SK-N-SH (cell line): Measurements from ENCODE around the gene PF4V1. TPM values are rescaled to one million over a fixed set of nuclear protein-coding genes. Genes with fewer than 3 reads are reported as not detected.

Experiments
- CTCF ChIA-PET: fragments of 300-600, 350-600 bp; formaldehyde crosslinking; extraction: SDS; loops from one replicate; lab custom pipeline; 2021; lab: Yijun Ruan, JAX
- POLR2A ChIA-PET: fragments of 350-600 bp; sonication (Branson Sonifier 250); formaldehyde crosslinking; extraction: SDS; loops from one replicate; lab custom pipeline; 2020; ENCODE audit warnings: antibody characterized with exemption, inconsistent platforms; lab: Yijun Ruan, JAX
- DNase-seq: peaks from one replicate; pipeline ENCODE4 v3.0.0; 2012
- H2AFZ ChIP-seq: fragments of 200-600 bp; sonication (generic); 2 replicates; pipeline ENCODE4 v1.8.1; 2016; ENCODE audit warnings: antibody characterized with exemption, mild to moderate bottlenecking, low read depth
- H3F3A ChIP-seq: fragments of 200-600 bp; sonication (generic); replicated peaks from 2 replicates; pipeline ENCODE3; 2016; ENCODE audit warnings: antibody characterized with exemption, mild to moderate bottlenecking; ENCODE audit not compliant: insufficient read depth
- H3K27ac ChIP-seq, 2 experiments: fragments of 200-500 bp in 1 of 2; fragments of 200-600 bp in 1 of 2; sonication (Bioruptor generic) in 1 of 2; sonication (generic), shearing (Covaris generic) in 1 of 2; 2 replicates each; pipeline versions ENCODE4 v1.5.1 to v1.6.1; 2014 to 2016; ENCODE audit warnings: low read depth in 2 of 2, inconsistent platforms in 1 of 2, low read length in 1 of 2, mild to moderate bottlenecking in 1 of 2, mixed read lengths in 1 of 2
- H3K27me3 ChIP-seq: fragments of 200-600 bp; sonication (generic), shearing (Covaris generic); 2 replicates; pipeline ENCODE4 v1.6.1; 2016; ENCODE audit warnings: mixed run types; ENCODE audit not compliant: insufficient read depth
- H3K36me3 ChIP-seq, 2 experiments: fragments of 200-500 bp in 1 of 2; fragments of 200-600 bp in 1 of 2; sonication (Bioruptor generic) in 1 of 2; sonication (generic) in 1 of 2; replicated peaks in 1 of 2; 2 replicates each; pipeline versions ENCODE3 to v1.5.1; 2014 to 2016; ENCODE audit warnings: low read length in 1 of 2, mild to moderate bottlenecking in 1 of 2; ENCODE audit not compliant: insufficient read depth in 2 of 2, control insufficient read depth in 1 of 2
- H3K4me1 ChIP-seq, 2 experiments: fragments of 200-500 bp in 1 of 2; fragments of 200-600 bp in 1 of 2; sonication (Bioruptor generic) in 1 of 2; sonication (generic), shearing (Covaris generic) in 1 of 2; 2 replicates each; pipeline versions ENCODE4 v1.5.1 to v1.6.1; 2014 to 2016; ENCODE audit warnings: low read depth in 1 of 2, low read length in 1 of 2, mixed run types in 1 of 2; ENCODE audit not compliant: insufficient read depth in 2 of 2, control insufficient read depth in 1 of 2
- H3K4me2 ChIP-seq: fragments of 200-600 bp; sonication (generic), shearing (Covaris generic); 2 replicates; pipeline ENCODE4 v1.6.1; 2017; ENCODE audit warnings: mixed run types
- H3K4me3 ChIP-seq, 2 experiments: fragments of 200-500 bp in 1 of 2; fragments of 200-600 bp in 1 of 2; sonication (Bioruptor generic) in 1 of 2; sonication (generic), shearing (Covaris generic) in 1 of 2; 2 replicates each; pipeline versions ENCODE4 v1.5.1 to v1.8.1; 2014 to 2016; ENCODE audit warnings: low read depth in 2 of 2, inconsistent platforms in 1 of 2, low read length in 1 of 2, mild to moderate bottlenecking in 1 of 2, mixed read lengths in 1 of 2, moderate library complexity in 1 of 2
- H3K79me2 ChIP-seq: fragments of 200-600 bp; sonication (generic); 2 replicates; pipeline ENCODE4 v1.8.1; 2017; ENCODE audit warnings: mild to moderate bottlenecking; ENCODE audit not compliant: insufficient read depth
- H3K9ac ChIP-seq: fragments of 200-600 bp; sonication (generic); 2 replicates; pipeline ENCODE4 v1.6.1; 2017; ENCODE audit warnings: mixed run types
- H3K9me2 ChIP-seq: fragments of 200-600 bp; sonication (generic); 2 replicates; pipeline ENCODE4 v1.6.1; 2017; ENCODE audit warnings: mixed run types
- H3K9me3 ChIP-seq: fragments of 200-600 bp; sonication (generic); 2 replicates; pipeline ENCODE4 v1.6.1; 2017; ENCODE audit warnings: mixed run types, mild to moderate bottlenecking, moderate library complexity
- H4K20me1 ChIP-seq: fragments of 200-600 bp; sonication (generic); 2 replicates; pipeline ENCODE4 v1.6.1; 2017; ENCODE audit warnings: mild to moderate bottlenecking, mixed run types; ENCODE audit not compliant: insufficient read depth
- CHD2 ChIP-seq: fragments of 150-350 bp; IDR thresholded peaks from 2 replicates; pipeline ENCODE4 v1.6.1; 2018; ENCODE audit warnings: low read length; ENCODE audit not compliant: partially characterized antibody
- EZH2phosphoT487 ChIP-seq: fragments of 200-600 bp; sonication (generic); IDR thresholded peaks from 2 replicates; pipeline ENCODE4 v1.6.1; 2017; ENCODE audit warnings: low read depth, mixed run types, mild to moderate bottlenecking, antibody characterized with exemption, moderate library complexity, borderline replicate concordance
- FOSL2 ChIP-seq: IDR thresholded peaks from 2 replicates; pipeline ENCODE4 v1.4.0; 2012; ENCODE audit warnings: low read depth, mild to moderate bottlenecking, moderate library complexity, borderline replicate concordance
- FOXM1 ChIP-seq: IDR thresholded peaks from 2 replicates; pipeline ENCODE4 v1.4.0; 2012; ENCODE audit warnings: low read depth, mild to moderate bottlenecking
- GABPA ChIP-seq: IDR thresholded peaks from 2 replicates; pipeline ENCODE4 v1.4.0; 2012; ENCODE audit warnings: low read depth, mild to moderate bottlenecking
- GATA2 ChIP-seq: sonication (generic); formaldehyde crosslinking; IDR thresholded peaks from 2 replicates; pipeline ENCODE4 v1.5.0; 2020; ENCODE audit warnings: mild to moderate bottlenecking, missing genetic modification reagents
- MXI1 ChIP-seq: IDR thresholded peaks from 2 replicates; pipeline ENCODE4 v1.6.1; 2012; ENCODE audit warnings: mild to moderate bottlenecking, low read depth, low read length, improper control_type of control experiment
- NFIC ChIP-seq: IDR thresholded peaks from 2 replicates; pipeline ENCODE4 v1.4.0; 2012; ENCODE audit warnings: borderline replicate concordance
- NRF1 ChIP-seq: IDR thresholded peaks from 2 replicates; pipeline ENCODE4 v1.6.1; 2012; ENCODE audit warnings: low read depth, mild to moderate bottlenecking, low read length
- RAD21 ChIP-seq: IDR thresholded peaks from 2 replicates; pipeline ENCODE4 v1.6.1; 2012; ENCODE audit warnings: mild to moderate bottlenecking, low read length
- RCOR1 ChIP-seq: fragments of 150-350 bp; IDR thresholded peaks from 2 replicates; pipeline ENCODE4 v1.6.1; 2017; ENCODE audit warnings: antibody characterized with exemption, low read length
- RFX5 ChIP-seq: IDR thresholded peaks from 2 replicates; pipeline ENCODE4 v1.6.1; 2012; ENCODE audit warnings: mild to moderate bottlenecking, improper control_type of control experiment, low read length
- RXRA ChIP-seq: IDR thresholded peaks from 2 replicates; pipeline ENCODE4 v1.4.0; 2012; ENCODE audit warnings: low read depth, mild to moderate bottlenecking, borderline replicate concordance
- SMC3 ChIP-seq: IDR thresholded peaks from 2 replicates; pipeline ENCODE4 v1.6.1; 2012; ENCODE audit warnings: low read depth, low read length, improper control_type of control experiment
- TCF12 ChIP-seq: IDR thresholded peaks from 2 replicates; pipeline ENCODE4 v1.4.0; 2012
- TEAD4 ChIP-seq: IDR thresholded peaks from 2 replicates; pipeline ENCODE4 v1.4.0; 2012; ENCODE audit warnings: mild to moderate bottlenecking, borderline replicate concordance; ENCODE audit not compliant: insufficient read depth
- YY1 ChIP-seq: IDR thresholded peaks from 2 replicates; pipeline ENCODE4 v1.4.0; 2012; ENCODE audit warnings: low read depth, mild to moderate bottlenecking
- WGBS: methylation state at CpG from one replicate; pipeline ENCODE4 v1.1.6; 2017; ENCODE audit warnings: low lambda C conversion rate; 5-methylcytosine and 5-hydroxymethylcytosine counted together
- polyA plus RNA-seq, 3 experiments: library from polyadenylated mRNA; depleted of rRNA; stranded (reverse); fragments of >200 nt; gene quantifications; 2 replicates each; pipeline ENCODE4 v1.2.3, GENCODE V29; 2012
- TF ChIP-seq, protein P1 (sequence below): IDR thresholded peaks from 2 replicates; pipeline ENCODE4 v1.6.1; 2012; ENCODE audit warnings: mild to moderate bottlenecking, low read depth, low read length, moderate library complexity
- TF ChIP-seq, protein P2 (sequence below): IDR thresholded peaks from 2 replicates; pipeline ENCODE4 v1.4.0; 2012; ENCODE audit warnings: low read depth, borderline replicate concordance
- TF ChIP-seq, protein P3 (sequence below): IDR thresholded peaks from 2 replicates; pipeline ENCODE4; 2012
- TF ChIP-seq, protein P4 (sequence below): fragments of 150-350 bp; IDR thresholded peaks from 2 replicates; pipeline ENCODE4 v1.6.1; 2017; ENCODE audit warnings: antibody characterized with exemption, low read length, low read depth, borderline replicate concordance

PF4V1 gene
- polyA plus RNA-seq, 1 of the 3 experiments (the other 2 are of a cell fraction): not detected

DNA sequence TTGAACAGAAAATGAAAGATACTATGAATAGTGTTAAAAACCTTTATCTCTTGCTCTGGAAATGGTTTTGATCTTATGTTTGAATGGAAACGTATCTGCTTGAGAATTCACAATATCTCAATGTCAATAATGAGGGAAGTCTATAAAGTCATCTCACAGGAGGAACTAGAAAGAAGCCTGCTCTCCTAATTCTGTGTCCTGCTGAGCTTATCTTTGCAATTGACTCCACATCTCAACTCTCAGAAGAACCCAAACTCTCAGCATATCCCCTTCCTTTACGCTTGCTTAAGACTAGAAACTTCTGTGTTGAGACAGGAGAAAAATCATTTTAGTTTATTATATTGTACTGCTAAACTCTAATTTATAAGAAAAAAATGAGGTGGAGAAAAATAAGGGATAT lies 8.3 kb upstream of the PF4V1 start:
- H3K9me2 ChIP-seq: 0 out of 2 replicates have a peak, but pooled peaks cover 3% of the 10 kb centered on the region
- no peaks in the 10 kb centered on the region for H3K79me2 ChIP-seq
- TF ChIP-seq, protein P1, sequence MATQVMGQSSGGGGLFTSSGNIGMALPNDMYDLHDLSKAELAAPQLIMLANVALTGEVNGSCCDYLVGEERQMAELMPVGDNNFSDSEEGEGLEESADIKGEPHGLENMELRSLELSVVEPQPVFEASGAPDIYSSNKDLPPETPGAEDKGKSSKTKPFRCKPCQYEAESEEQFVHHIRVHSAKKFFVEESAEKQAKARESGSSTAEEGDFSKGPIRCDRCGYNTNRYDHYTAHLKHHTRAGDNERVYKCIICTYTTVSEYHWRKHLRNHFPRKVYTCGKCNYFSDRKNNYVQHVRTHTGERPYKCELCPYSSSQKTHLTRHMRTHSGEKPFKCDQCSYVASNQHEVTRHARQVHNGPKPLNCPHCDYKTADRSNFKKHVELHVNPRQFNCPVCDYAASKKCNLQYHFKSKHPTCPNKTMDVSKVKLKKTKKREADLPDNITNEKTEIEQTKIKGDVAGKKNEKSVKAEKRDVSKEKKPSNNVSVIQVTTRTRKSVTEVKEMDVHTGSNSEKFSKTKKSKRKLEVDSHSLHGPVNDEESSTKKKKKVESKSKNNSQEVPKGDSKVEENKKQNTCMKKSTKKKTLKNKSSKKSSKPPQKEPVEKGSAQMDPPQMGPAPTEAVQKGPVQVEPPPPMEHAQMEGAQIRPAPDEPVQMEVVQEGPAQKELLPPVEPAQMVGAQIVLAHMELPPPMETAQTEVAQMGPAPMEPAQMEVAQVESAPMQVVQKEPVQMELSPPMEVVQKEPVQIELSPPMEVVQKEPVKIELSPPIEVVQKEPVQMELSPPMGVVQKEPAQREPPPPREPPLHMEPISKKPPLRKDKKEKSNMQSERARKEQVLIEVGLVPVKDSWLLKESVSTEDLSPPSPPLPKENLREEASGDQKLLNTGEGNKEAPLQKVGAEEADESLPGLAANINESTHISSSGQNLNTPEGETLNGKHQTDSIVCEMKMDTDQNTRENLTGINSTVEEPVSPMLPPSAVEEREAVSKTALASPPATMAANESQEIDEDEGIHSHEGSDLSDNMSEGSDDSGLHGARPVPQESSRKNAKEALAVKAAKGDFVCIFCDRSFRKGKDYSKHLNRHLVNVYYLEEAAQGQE: no peak
- TF ChIP-seq FOXM1: no peak
- TF ChIP-seq NFIC: no peak
- no peak for TF ChIP-seq CHD2
- no peak for TF ChIP-seq RFX5
- no peak for TF ChIP-seq EZH2phosphoT487
- TF ChIP-seq, all 33 proteins: peak for 0
- H3K27ac ChIP-seq: no peak overlapping the region
- peaks cover 4% of the 10 kb centered on the region for H3F3A ChIP-seq
- no peaks in the 10 kb centered on the region for H3K9me3 ChIP-seq
- ChIA-PET POLR2A (no interaction called here), CTCF (no interaction called here)
- no peaks in the 10 kb centered on the region for H3K36me3 ChIP-seq
- peaks cover 10% of the 10 kb centered on the region; the same call in 1 of the 2 replicates for H3K27me3 ChIP-seq
- H3K9ac ChIP-seq: no peak overlapping the region
- no peak overlapping the region for H2AFZ ChIP-seq
- WGBS: 2% methylated on average over 2 of the region's 2 CpGs
- no peak overlapping the region for H3K4me2 ChIP-seq
- no peak overlapping the region for H3K4me3 ChIP-seq
- DNase-seq: no peak
- H4K20me1 ChIP-seq: no peaks in the 10 kb centered on the region
- no peaks in the 10 kb centered on the region for H3K4me1 ChIP-seq

DNA sequence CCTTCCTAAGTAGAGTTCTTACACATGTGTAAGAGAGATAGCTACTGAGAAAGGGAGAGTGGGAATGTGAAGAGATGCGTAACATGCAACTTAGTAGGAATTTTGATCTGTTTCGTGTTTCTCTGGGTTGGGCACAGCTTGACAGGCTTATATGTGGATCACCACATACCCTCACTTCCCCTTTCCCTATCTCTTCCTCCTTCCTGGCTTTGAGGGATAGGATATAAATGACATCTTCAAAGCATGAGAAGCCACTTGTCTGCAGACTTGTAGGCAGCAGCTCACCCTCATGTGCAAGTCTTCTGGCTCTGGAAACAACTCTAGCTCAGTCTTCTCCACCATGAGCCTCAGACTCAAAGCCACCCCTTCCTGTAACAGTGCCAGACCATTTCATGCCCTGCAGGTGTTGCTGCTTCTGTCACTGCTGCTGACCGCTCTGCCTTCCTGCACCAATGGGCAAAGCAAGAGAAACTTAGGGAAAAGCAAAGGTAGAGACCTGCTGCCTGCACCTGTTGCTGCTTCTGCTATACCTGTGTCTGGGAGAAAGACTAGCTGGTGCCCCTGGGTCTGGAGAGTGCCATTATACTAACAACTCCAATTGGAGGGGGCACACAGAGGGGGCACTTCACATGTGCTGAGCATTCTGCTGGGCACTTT lies 5.4 kb upstream of the PF4V1 start:
- CTCF ChIA-PET: no interaction called here
- H3K9me3 ChIP-seq: no peaks in the 10 kb centered on the region
- TF ChIP-seq RCOR1: no peak
- TF ChIP-seq TEAD4: no peak
- TF ChIP-seq YY1: no peak
- TF ChIP-seq, protein P2, sequence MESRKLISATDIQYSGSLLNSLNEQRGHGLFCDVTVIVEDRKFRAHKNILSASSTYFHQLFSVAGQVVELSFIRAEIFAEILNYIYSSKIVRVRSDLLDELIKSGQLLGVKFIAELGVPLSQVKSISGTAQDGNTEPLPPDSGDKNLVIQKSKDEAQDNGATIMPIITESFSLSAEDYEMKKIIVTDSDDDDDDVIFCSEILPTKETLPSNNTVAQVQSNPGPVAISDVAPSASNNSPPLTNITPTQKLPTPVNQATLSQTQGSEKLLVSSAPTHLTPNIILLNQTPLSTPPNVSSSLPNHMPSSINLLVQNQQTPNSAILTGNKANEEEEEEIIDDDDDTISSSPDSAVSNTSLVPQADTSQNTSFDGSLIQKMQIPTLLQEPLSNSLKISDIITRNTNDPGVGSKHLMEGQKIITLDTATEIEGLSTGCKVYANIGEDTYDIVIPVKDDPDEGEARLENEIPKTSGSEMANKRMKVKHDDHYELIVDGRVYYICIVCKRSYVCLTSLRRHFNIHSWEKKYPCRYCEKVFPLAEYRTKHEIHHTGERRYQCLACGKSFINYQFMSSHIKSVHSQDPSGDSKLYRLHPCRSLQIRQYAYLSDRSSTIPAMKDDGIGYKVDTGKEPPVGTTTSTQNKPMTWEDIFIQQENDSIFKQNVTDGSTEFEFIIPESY: no peak
- TF ChIP-seq GATA2 (CRISPR knock-in tag): no peak
- TF ChIP-seq, protein P3, sequence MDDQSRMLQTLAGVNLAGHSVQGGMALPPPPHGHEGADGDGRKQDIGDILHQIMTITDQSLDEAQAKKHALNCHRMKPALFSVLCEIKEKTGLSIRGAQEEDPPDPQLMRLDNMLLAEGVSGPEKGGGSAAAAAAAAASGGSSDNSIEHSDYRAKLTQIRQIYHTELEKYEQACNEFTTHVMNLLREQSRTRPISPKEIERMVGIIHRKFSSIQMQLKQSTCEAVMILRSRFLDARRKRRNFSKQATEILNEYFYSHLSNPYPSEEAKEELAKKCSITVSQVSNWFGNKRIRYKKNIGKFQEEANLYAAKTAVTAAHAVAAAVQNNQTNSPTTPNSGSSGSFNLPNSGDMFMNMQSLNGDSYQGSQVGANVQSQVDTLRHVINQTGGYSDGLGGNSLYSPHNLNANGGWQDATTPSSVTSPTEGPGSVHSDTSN: no peak
- no peak for TF ChIP-seq GABPA
- no peak for TF ChIP-seq MXI1
- no peak for TF ChIP-seq CHD2
- TF ChIP-seq FOXM1: no peak
- TF ChIP-seq NRF1: no peak
- TF ChIP-seq RXRA: no peak
- no peak for TF ChIP-seq TCF12
- no peak for TF ChIP-seq FOSL2
- no peak for TF ChIP-seq RAD21
- no peak for TF ChIP-seq SMC3
- TF ChIP-seq, protein P4, sequence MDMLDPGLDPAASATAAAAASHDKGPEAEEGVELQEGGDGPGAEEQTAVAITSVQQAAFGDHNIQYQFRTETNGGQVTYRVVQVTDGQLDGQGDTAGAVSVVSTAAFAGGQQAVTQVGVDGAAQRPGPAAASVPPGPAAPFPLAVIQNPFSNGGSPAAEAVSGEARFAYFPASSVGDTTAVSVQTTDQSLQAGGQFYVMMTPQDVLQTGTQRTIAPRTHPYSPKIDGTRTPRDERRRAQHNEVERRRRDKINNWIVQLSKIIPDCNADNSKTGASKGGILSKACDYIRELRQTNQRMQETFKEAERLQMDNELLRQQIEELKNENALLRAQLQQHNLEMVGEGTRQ: no peak

More for the DNA sequence above, 5.4 kb upstream of the PF4V1 start:
- no peak overlapping the region for H2AFZ ChIP-seq
- no peaks in the 10 kb centered on the region for H3K79me2 ChIP-seq
- H3K9ac ChIP-seq: no peak overlapping the region
- no peak overlapping the region for H3K4me2 ChIP-seq
- 0 out of 2 replicates have a peak, but pooled peaks cover 3% of the 10 kb centered on the region for H3K9me2 ChIP-seq
- H3K4me1 ChIP-seq: no peaks in the 10 kb centered on the region
- H3F3A ChIP-seq: peaks cover 4% of the 10 kb centered on the region
- POLR2A ChIA-PET: no interaction called here
- peaks cover 10% of the 10 kb centered on the region; the same call in 1 of the 2 replicates for H3K27me3 ChIP-seq
- H4K20me1 ChIP-seq: no peaks in the 10 kb centered on the region
- no peak overlapping the region for H3K27ac ChIP-seq
- 9% methylated on average over 2 of the region's 3 CpGs for WGBS
- no peak overlapping the region for H3K4me3 ChIP-seq
- H3K36me3 ChIP-seq: no peaks in the 10 kb centered on the region
- DNase-seq: no peak
